HT-29 (cell line): ENCODE data around the gene AK4. TPM values are rescaled to one million over a fixed set of nuclear protein-coding genes. Genes with fewer than 3 reads are reported as not detected.
"Not testable (repeated sequence)": the region's sequence is repeated elsewhere in the genome, so short reads cannot be mapped to it uniquely, and the experiment has no call there.

ENCODE experiments used
- DNase-seq: peaks from one replicate; pipeline ENCODE4 v3.0.0-alpha.2; 2015; ENCODE audit warnings: low spot score
- total RNA-seq: library from RNA; depleted of rRNA; stranded (reverse); fragments of >200 nt; shearing (Covaris generic); gene quantifications from 2 replicates; pipeline ENCODE4 v1.2.3, GENCODE V29; 2014

The AK4 gene
- total RNA-seq, 1 experiment from 2014 or later, result 35.0 TPM

GRCh38 chr1:65150583-65151263 lies 2.7 kb downstream of the AK4 start:
- DNase-seq, result no peak

GRCh38 chr1:65151641-65152040 lies 3.6 kb downstream of the AK4 start:
- DNase-seq, result no peak

- no peak for DNase-seq
Measured at GRCh38 chr1:65153635-65154034, 5.6 kb downstream of the AK4 start.

GRCh38 chr1:65156910-65157545 lies 9.0 kb downstream of the AK4 start:
- no peak for DNase-seq

GRCh38 chr1:65157546-65157941 lies 9.5 kb downstream of the AK4 start:
- no peak for DNase-seq

GRCh38 chr1:65159291-65159688 lies 11.3 kb downstream of the AK4 start:
- not testable (repeated sequence) for DNase-seq

GRCh38 chr1:65159801-65160523 lies 12.0 kb downstream of the AK4 start:
- no peak for DNase-seq

GRCh38 chr1:65163201-65163805 lies 15.3 kb downstream of the AK4 start:
- DNase-seq, result no peak

- not testable (repeated sequence) for DNase-seq
Measured at GRCh38 chr1:65164101-65164500, 16.1 kb downstream of the AK4 start.

- DNase-seq, result no peak
Measured at GRCh38 chr1:65164633-65165032, 16.6 kb downstream of the AK4 start.

GRCh38 chr1:65165269-65165993 lies 17.4 kb downstream of the AK4 start:
- DNase-seq, result no peak

- DNase-seq, result no peak
Measured at GRCh38 chr1:65166572-65167305, 18.7 kb downstream of the AK4 start.

- DNase-seq, result no peak
Measured at GRCh38 chr1:65167586-65168242, 19.7 kb downstream of the AK4 start.

GRCh38 chr1:65168867-65169266 lies 20.9 kb downstream of the AK4 start:
- no peak for DNase-seq

- DNase-seq, result no peak
Measured at GRCh38 chr1:65170511-65171142, 22.6 kb downstream of the AK4 start.

GRCh38 chr1:65172936-65173690 lies 25.1 kb downstream of the AK4 start:
- DNase-seq, result no peak

- DNase-seq, result peak; percentile 63
Measured at GRCh38 chr1:65174585-65174984, 26.6 kb downstream of the AK4 start.

GRCh38 chr1:65175171-65176055 lies 27.4 kb downstream of the AK4 start:
- DNase-seq, result no peak
